HUES6 (cell line): ENCODE data around the gene BAZ2B.
"Not testable (repeated sequence)": the region's sequence is repeated elsewhere in the genome, so short reads cannot be mapped to it uniquely, and the experiment has no call there.

Source experiments
- H3K27ac ChIP-seq: 2 replicates; pipeline ENCODE4 v1.7.0; 2013; ENCODE audit warnings: low read depth, mild to moderate bottlenecking, low read length, inconsistent platforms
- H3K27me3 ChIP-seq: 2 replicates; pipeline ENCODE4 v1.6.1; 2013; ENCODE audit warnings: low read length; ENCODE audit not compliant: control insufficient read depth, insufficient read depth
- H3K36me3 ChIP-seq: 2 replicates; pipeline ENCODE4 v1.6.1; 2013; ENCODE audit warnings: low read length; ENCODE audit not compliant: control insufficient read depth, insufficient read depth
- H3K4me1 ChIP-seq: 2 replicates; pipeline ENCODE4 v1.6.1; 2013; ENCODE audit warnings: low read length; ENCODE audit not compliant: control insufficient read depth, insufficient read depth
- H3K4me3 ChIP-seq: 2 replicates; pipeline ENCODE4 v1.5.1; 2013; ENCODE audit warnings: low read depth, low read length
- H3K9ac ChIP-seq: one replicate; pipeline ENCODE4 v1.6.1; 2013; ENCODE audit warnings: mild to moderate bottlenecking, low read length
- H3K9me3 ChIP-seq: 2 replicates; pipeline ENCODE4 v1.6.1; 2013; ENCODE audit warnings: low read depth, low read length; ENCODE audit not compliant: control insufficient read depth, insufficient read depth

Gene BAZ2B

GRCh38 chr2:159409116-159409800 lies 207.1 kb downstream of the BAZ2B start:
- no peak overlapping the region for H3K27ac ChIP-seq
- H3K27me3 ChIP-seq: no peaks in the 10 kb centered on the region
- no peak overlapping the region for H3K4me3 ChIP-seq
- peaks cover 13% of the 10 kb centered on the region; the same call in 1 of the 2 replicates for H3K36me3 ChIP-seq
- no peaks in the 10 kb centered on the region for H3K4me1 ChIP-seq
- no peak overlapping the region for H3K9ac ChIP-seq
- H3K9me3 ChIP-seq: no peaks in the 10 kb centered on the region

GRCh38 chr2:159402790-159403189 lies 213.6 kb downstream of the BAZ2B start:
- Histone ChIP-seq H3K4me1 (no peaks in the 10 kb centered on the region), H3K9me3 (no peaks in the 10 kb centered on the region), H3K9ac (no peak overlapping the region), H3K36me3 (peaks cover 7% of the 10 kb centered on the region; the same call in 1 of the 2 replicates), H3K27ac (no peak overlapping the region), H3K4me3 (no peak overlapping the region), H3K27me3 (no peaks in the 10 kb centered on the region)

- not testable (repeated sequence) for H3K9ac ChIP-seq, H3K27me3 ChIP-seq, H3K4me3 ChIP-seq, H3K36me3 ChIP-seq, H3K27ac ChIP-seq, H3K4me1 ChIP-seq, H3K9me3 ChIP-seq
Observed at GRCh38 chr2:159402160-159402559, 214.2 kb downstream of the BAZ2B start.

- Histone ChIP-seq H3K4me3 (no peak overlapping the region), H3K27ac (no peak overlapping the region), H3K9ac (no peak overlapping the region), H3K9me3 (no peaks in the 10 kb centered on the region), H3K27me3 (no peaks in the 10 kb centered on the region), H3K36me3 (peaks cover 5% of the 10 kb centered on the region; the same call in 1 of the 2 replicates), H3K4me1 (no peaks in the 10 kb centered on the region)
Observed at GRCh38 chr2:159399716-159400415, 216.5 kb downstream of the BAZ2B start.

- Histone ChIP-seq H3K9ac (no peak overlapping the region), H3K27ac (no peak overlapping the region), H3K9me3 (no peaks in the 10 kb centered on the region)
Observed at GRCh38 chr2:159396799-159397198, 219.5 kb downstream of the BAZ2B start.

GRCh38 chr2:159382447-159383028 lies 233.8 kb downstream of the BAZ2B start:
- peaks cover 34% of the 10 kb centered on the region for H3K36me3 ChIP-seq

More at GRCh38 chr2:159396799-159397198, 219.5 kb downstream of the BAZ2B start:
- Histone ChIP-seq H3K4me1 (no peaks in the 10 kb centered on the region), H3K27me3 (no peaks in the 10 kb centered on the region), H3K4me3 (no peak overlapping the region), H3K36me3 (peaks cover 7% of the 10 kb centered on the region; the same call in 1 of the 2 replicates)

GRCh38 chr2:159381574-159381973 lies 234.8 kb downstream of the BAZ2B start:
- peaks cover 34% of the 10 kb centered on the region for H3K36me3 ChIP-seq
- H3K4me1 ChIP-seq: no peaks in the 10 kb centered on the region
- no peak overlapping the region for H3K27ac ChIP-seq
- no peak overlapping the region for H3K4me3 ChIP-seq
- H3K9ac ChIP-seq: no peak overlapping the region
- no peaks in the 10 kb centered on the region for H3K27me3 ChIP-seq
- no peaks in the 10 kb centered on the region for H3K9me3 ChIP-seq

More at GRCh38 chr2:159382447-159383028, 233.8 kb downstream of the BAZ2B start:
- Histone ChIP-seq H3K9me3 (no peaks in the 10 kb centered on the region), H3K9ac (no peak overlapping the region), H3K4me1 (no peaks in the 10 kb centered on the region), H3K27ac (no peak overlapping the region), H3K4me3 (no peak overlapping the region), H3K27me3 (no peaks in the 10 kb centered on the region)

- Histone ChIP-seq H3K4me1 (no peaks in the 10 kb centered on the region), H3K36me3 (peaks cover 29% of the 10 kb centered on the region), H3K27me3 (no peaks in the 10 kb centered on the region), H3K9ac (no peak overlapping the region), H3K4me3 (no peak overlapping the region), H3K27ac (no peak overlapping the region), H3K9me3 (no peaks in the 10 kb centered on the region)
Observed at GRCh38 chr2:159380685-159381239, 235.6 kb downstream of the BAZ2B start.

GRCh38 chr2:159379181-159379580 lies 237.2 kb downstream of the BAZ2B start:
- H3K4me1 ChIP-seq: no peaks in the 10 kb centered on the region
- H3K27ac ChIP-seq: no peak overlapping the region
- no peaks in the 10 kb centered on the region for H3K27me3 ChIP-seq
- H3K36me3 ChIP-seq: peaks cover 23% of the 10 kb centered on the region
- H3K9ac ChIP-seq: no peak overlapping the region
- H3K4me3 ChIP-seq: no peak overlapping the region
- no peaks in the 10 kb centered on the region for H3K9me3 ChIP-seq

- no peak overlapping the region for H3K9ac ChIP-seq
- H3K9me3 ChIP-seq: no peaks in the 10 kb centered on the region
- no peaks in the 10 kb centered on the region for H3K4me1 ChIP-seq
- peaks cover 13% of the 10 kb centered on the region; the same call in 1 of the 2 replicates for H3K36me3 ChIP-seq
- no peak overlapping the region for H3K4me3 ChIP-seq
- no peaks in the 10 kb centered on the region for H3K27me3 ChIP-seq
- no peak overlapping the region for H3K27ac ChIP-seq
Observed at GRCh38 chr2:159375241-159375640, 241.1 kb downstream of the BAZ2B start.

GRCh38 chr2:159371506-159371905 lies 244.8 kb downstream of the BAZ2B start:
- Histone ChIP-seq H3K27ac (no peak overlapping the region), H3K9ac (no peak overlapping the region), H3K4me3 (no peak overlapping the region), H3K4me1 (no peaks in the 10 kb centered on the region), H3K36me3 (peaks cover 17% of the 10 kb centered on the region), H3K27me3 (no peaks in the 10 kb centered on the region), H3K9me3 (no peaks in the 10 kb centered on the region)
